Measurements from ENCODE around the gene RPS2.

Gene RPS2

DNA sequence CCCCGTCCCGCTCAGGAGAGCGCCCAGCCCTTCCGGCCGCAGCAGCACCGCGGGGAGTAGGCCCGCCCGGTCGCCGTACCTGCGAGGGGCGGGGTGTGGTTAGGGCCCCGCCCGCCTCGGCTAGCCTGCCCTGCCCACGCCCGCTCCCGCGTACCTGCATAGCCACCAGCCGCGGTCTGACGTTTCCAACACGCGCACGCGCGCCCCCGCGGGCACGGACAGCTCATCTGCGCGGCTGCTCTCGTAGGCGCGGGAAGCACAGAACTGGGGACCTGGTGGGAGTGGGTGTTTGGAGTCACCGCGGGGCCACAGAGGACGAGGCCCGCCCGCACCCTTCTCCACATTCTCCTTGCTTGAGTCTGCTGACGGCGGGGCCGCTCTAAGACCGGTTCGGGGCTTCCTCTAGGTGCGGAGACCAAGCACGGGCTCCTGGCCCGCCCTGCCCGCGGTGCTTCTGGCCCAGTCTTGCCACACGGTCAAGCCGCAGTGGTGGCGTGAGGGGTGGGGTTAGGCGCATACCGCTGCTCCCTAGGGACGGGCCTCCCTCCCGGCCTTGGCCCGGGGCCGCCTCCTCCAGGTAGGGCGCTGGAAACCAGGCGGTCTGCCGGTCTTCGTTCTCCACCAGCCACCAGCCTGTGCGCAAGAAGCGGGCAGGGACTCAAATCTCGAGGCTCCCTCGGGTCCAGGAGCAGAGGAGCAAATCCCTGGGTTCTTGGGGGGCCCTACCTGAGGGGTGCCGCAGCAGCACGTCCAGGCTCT is 14.8 kb upstream of the RPS2 start:
- H3K4me3 ChIP-seq (ENCODE audit: low read length): no peak overlapping the region
- no peak overlapping the region for H2AFZ ChIP-seq (ENCODE audit: low read depth, low read length)
- no peak overlapping the region for H3K4me2 ChIP-seq (ENCODE audit: low read length)
- H3K36me3 ChIP-seq (replicated peaks; ENCODE audit: low read depth, low read length): peaks cover 21% of the 10 kb centered on the region
- H3K27ac ChIP-seq (ENCODE audit: low read length): no peak overlapping the region
- H3K79me2 ChIP-seq (ENCODE audit: low read length): no peaks in the 10 kb centered on the region; the same call in 1 of the 2 replicates
- H3K27me3 ChIP-seq (ENCODE audit: low read depth, low read length): no peaks in the 10 kb centered on the region
- no peaks in the 10 kb centered on the region for H3K9me3 ChIP-seq (ENCODE audit: insufficient read depth, low read length)
- TF ChIP-seq, protein P1, sequence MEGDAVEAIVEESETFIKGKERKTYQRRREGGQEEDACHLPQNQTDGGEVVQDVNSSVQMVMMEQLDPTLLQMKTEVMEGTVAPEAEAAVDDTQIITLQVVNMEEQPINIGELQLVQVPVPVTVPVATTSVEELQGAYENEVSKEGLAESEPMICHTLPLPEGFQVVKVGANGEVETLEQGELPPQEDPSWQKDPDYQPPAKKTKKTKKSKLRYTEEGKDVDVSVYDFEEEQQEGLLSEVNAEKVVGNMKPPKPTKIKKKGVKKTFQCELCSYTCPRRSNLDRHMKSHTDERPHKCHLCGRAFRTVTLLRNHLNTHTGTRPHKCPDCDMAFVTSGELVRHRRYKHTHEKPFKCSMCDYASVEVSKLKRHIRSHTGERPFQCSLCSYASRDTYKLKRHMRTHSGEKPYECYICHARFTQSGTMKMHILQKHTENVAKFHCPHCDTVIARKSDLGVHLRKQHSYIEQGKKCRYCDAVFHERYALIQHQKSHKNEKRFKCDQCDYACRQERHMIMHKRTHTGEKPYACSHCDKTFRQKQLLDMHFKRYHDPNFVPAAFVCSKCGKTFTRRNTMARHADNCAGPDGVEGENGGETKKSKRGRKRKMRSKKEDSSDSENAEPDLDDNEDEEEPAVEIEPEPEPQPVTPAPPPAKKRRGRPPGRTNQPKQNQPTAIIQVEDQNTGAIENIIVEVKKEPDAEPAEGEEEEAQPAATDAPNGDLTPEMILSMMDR (IDR thresholded peaks at IDR 0.05; ENCODE audit: low read depth, low read length): no peak
- no peak for TF ChIP-seq EZH2phosphoT487 (IDR thresholded peaks at IDR 0.05; ENCODE audit: low read depth)
- H3K4me1 ChIP-seq (ENCODE audit: low read length): no peaks in the 10 kb centered on the region
- H3K9ac ChIP-seq (ENCODE audit: low read length): no peak overlapping the region
- H4K20me1 ChIP-seq (ENCODE audit: insufficient read depth, low read length): no peaks in the 10 kb centered on the region

DNA sequence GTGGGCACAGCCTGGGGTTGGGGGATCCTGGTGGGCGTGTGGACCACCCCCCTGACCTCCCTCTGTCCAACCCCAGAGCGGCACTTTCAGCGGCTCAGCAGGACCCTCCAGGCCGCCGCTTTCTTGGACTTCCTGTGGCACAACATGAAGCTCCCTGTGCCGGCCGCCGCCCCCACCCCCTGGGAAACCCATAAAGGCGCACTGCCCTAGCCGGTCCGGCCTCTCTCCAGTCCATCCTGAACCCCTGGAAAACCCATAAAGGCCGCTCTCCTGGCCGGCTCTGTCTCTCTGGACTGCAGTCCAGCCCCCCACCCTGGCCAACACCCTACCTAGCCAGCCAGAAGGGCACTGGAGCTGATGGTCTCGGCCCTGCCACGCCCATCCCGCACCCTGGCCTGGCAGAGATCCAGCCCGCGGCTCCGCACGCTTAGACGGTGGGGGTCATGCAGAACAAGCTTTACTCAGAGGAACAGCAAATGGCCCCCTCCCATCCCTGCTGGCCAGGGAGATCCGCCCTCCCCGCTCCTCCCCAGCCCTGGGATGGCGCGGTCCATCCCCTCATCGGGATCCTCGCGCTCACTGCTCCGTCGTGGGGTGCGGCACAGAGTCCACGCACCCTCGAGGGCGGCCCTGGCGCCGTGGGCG is 14.0 kb upstream of the RPS2 start:
- Histone ChIP-seq H3K9ac (ENCODE audit: low read length) (no peak overlapping the region), H3K36me3 (replicated peaks; ENCODE audit: low read depth, low read length) (peaks cover 21% of the 10 kb centered on the region)

DNA sequence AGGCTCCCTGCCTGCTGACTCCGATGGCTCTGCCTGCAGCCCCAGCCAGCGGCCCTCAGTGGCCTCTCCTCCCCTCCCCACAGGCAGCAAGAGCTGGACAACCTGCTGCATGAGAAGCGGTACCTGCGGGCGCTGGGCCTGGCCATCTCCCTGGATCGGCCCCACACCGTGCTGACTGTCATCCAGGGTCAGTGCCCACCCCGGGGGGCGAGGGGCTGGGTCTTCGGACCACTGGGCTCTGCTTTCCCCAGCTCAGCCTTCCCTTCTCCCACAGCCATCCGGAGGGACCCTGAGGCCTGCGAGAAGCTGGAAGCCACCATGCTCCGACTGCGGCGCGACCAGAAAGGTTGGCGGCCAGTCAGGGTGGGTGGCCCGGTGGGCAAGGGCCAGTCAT is 13.2 kb upstream of the RPS2 start:
- Histone ChIP-seq H2AFZ (ENCODE audit: low read depth, low read length) (no peak overlapping the region), H3K27me3 (ENCODE audit: low read depth, low read length) (no peaks in the 10 kb centered on the region), H3K4me3 (ENCODE audit: low read length) (no peak overlapping the region), H4K20me1 (ENCODE audit: insufficient read depth, low read length) (no peaks in the 10 kb centered on the region), H3K9ac (ENCODE audit: low read length) (no peak overlapping the region), H3K36me3 (replicated peaks; ENCODE audit: low read depth, low read length) (peaks cover 21% of the 10 kb centered on the region), H3K4me1 (ENCODE audit: low read length) (peaks cover 4% of the 10 kb centered on the region), H3K27ac (ENCODE audit: low read length) (no peak overlapping the region), H3K9me3 (ENCODE audit: insufficient read depth, low read length) (no peaks in the 10 kb centered on the region), H3K79me2 (ENCODE audit: low read length) (peaks cover 14% of the 10 kb centered on the region), H3K4me2 (ENCODE audit: low read length) (no peak overlapping the region)
- TF ChIP-seq, protein P1 (IDR thresholded peaks at IDR 0.05; ENCODE audit: low read depth, low read length): no peak
- TF ChIP-seq EZH2phosphoT487 (IDR thresholded peaks at IDR 0.05; ENCODE audit: low read depth): no peak

More for the DNA sequence above, 14.0 kb upstream of the RPS2 start:
- no peaks in the 10 kb centered on the region for H3K9me3 ChIP-seq (ENCODE audit: insufficient read depth, low read length)
- peaks cover 7% of the 10 kb centered on the region for H3K79me2 ChIP-seq (ENCODE audit: low read length)
- H3K4me1 ChIP-seq (ENCODE audit: low read length): no peaks in the 10 kb centered on the region
- H3K4me2 ChIP-seq (ENCODE audit: low read length): no peak overlapping the region
- no peak overlapping the region for H3K4me3 ChIP-seq (ENCODE audit: low read length)
- TF ChIP-seq EZH2phosphoT487 (IDR thresholded peaks at IDR 0.05; ENCODE audit: low read depth): no peak
- TF ChIP-seq, protein P1 (IDR thresholded peaks at IDR 0.05; ENCODE audit: low read depth, low read length): no peak
- no peaks in the 10 kb centered on the region for H3K27me3 ChIP-seq (ENCODE audit: low read depth, low read length)
- no peak overlapping the region for H2AFZ ChIP-seq (ENCODE audit: low read depth, low read length)
- no peaks in the 10 kb centered on the region for H4K20me1 ChIP-seq (ENCODE audit: insufficient read depth, low read length)
- no peak overlapping the region for H3K27ac ChIP-seq (ENCODE audit: low read length)
